Hepatocyte (in vitro differentiated cells): ENCODE data around the gene FADD.

Experiments
- EZH2 ChIP-seq: fragments of 200-600 bp; sonication (generic); IDR thresholded peaks from 2 replicates; pipeline ENCODE4 v1.6.1; 2016; ENCODE audit warnings: antibody characterized with exemption, mild to moderate bottlenecking, borderline replicate concordance
- EZH2phosphoT487 ChIP-seq: fragments of 200-600 bp; sonication (generic); IDR thresholded peaks from one replicate; pipeline ENCODE4 v1.6.1; 2018; ENCODE audit warnings: antibody characterized with exemption, mild to moderate bottlenecking, low read depth, moderate library complexity; ENCODE audit not compliant: unreplicated experiment, severe bottlenecking
- TF ChIP-seq, protein P1 (sequence below): fragments of 200-600 bp; sonication (generic); IDR thresholded peaks from 2 replicates; pipeline ENCODE4 v1.5.1; 2016; ENCODE audit warnings: antibody characterized with exemption, mild to moderate bottlenecking; ENCODE audit not compliant: poor library complexity

DNA sequence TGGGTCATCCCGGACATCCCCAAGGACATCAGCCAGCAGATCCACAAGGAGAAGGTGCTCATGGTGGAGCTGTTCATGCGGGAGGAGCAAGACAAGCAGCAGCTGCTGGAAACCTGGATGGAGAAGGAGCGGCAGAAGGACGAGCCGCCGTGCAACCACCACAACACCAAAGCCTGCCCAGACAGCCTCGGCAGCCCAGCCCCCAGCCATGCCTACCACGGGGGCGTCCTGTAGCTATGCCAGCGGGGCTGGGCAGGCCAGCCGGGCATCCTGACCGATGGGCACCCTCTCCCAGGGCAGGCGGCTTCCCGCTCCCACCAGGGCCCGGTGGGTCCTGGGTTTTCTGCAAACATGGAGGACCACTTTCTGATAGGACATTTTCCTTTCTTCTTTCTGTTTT, 15.3 kb upstream of the FADD start:
- TF ChIP-seq, protein P1, sequence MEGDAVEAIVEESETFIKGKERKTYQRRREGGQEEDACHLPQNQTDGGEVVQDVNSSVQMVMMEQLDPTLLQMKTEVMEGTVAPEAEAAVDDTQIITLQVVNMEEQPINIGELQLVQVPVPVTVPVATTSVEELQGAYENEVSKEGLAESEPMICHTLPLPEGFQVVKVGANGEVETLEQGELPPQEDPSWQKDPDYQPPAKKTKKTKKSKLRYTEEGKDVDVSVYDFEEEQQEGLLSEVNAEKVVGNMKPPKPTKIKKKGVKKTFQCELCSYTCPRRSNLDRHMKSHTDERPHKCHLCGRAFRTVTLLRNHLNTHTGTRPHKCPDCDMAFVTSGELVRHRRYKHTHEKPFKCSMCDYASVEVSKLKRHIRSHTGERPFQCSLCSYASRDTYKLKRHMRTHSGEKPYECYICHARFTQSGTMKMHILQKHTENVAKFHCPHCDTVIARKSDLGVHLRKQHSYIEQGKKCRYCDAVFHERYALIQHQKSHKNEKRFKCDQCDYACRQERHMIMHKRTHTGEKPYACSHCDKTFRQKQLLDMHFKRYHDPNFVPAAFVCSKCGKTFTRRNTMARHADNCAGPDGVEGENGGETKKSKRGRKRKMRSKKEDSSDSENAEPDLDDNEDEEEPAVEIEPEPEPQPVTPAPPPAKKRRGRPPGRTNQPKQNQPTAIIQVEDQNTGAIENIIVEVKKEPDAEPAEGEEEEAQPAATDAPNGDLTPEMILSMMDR, result no peak
- TF ChIP-seq EZH2, result no peak
- no peak for TF ChIP-seq EZH2phosphoT487
